ENCODE measurements around the gene MSI2.

The MSI2 gene

GRCh38 chr17:57247261-57247660, 9.1 kb upstream of the MSI2 start:
- DNase-seq = no peak

- DNase-seq = no peak
These were observed 8.4 kb upstream of the MSI2 start for GRCh38 chr17:57247913-57248312.

- DNase-seq = no peak
These were observed 6.8 kb upstream of the MSI2 start for GRCh38 chr17:57249520-57249919.

- DNase-seq = no peak
These were observed 5.0 kb upstream of the MSI2 start for GRCh38 chr17:57251211-57251787.

GRCh38 chr17:57253362-57254065, 2.8 kb upstream of the MSI2 start:
- no peak for DNase-seq

- no peak for DNase-seq
These were observed 1.0 kb upstream of the MSI2 start for GRCh38 chr17:57255182-57255775.

GRCh38 chr17:57256708-57257112, 387 bp downstream of the MSI2 start:
- DNase-seq = no peak

- no peak for DNase-seq
These were observed 1.0 kb downstream of the MSI2 start for GRCh38 chr17:57257195-57257894.

GRCh38 chr17:57257895-57258851, 1.9 kb downstream of the MSI2 start:
- no peak for DNase-seq

GRCh38 chr17:57259306-57259705, 3.0 kb downstream of the MSI2 start:
- no peak for DNase-seq

GRCh38 chr17:57259817-57260216, 3.5 kb downstream of the MSI2 start:
- no peak for DNase-seq

GRCh38 chr17:57260325-57261083, 4.2 kb downstream of the MSI2 start:
- DNase-seq = no peak

GRCh38 chr17:57261084-57261461, 4.8 kb downstream of the MSI2 start:
- DNase-seq = no peak

GRCh38 chr17:57262557-57262956, 6.2 kb downstream of the MSI2 start:
- no peak for DNase-seq

- no peak for DNase-seq
These were observed 7.9 kb downstream of the MSI2 start for GRCh38 chr17:57264250-57264649.

GRCh38 chr17:57264776-57265175, 8.5 kb downstream of the MSI2 start:
- no peak for DNase-seq

GRCh38 chr17:57266902-57267311, 10.6 kb downstream of the MSI2 start:
- DNase-seq = no peak

- DNase-seq = no peak
These were observed 11.9 kb downstream of the MSI2 start for GRCh38 chr17:57268181-57268580.

- no peak for DNase-seq
These were observed 12.7 kb downstream of the MSI2 start for GRCh38 chr17:57269052-57269451.

GRCh38 chr17:57269598-57270255, 13.4 kb downstream of the MSI2 start:
- no peak for DNase-seq

GRCh38 chr17:57270801-57271245, 14.5 kb downstream of the MSI2 start:
- DNase-seq = no peak

Data from amniotic stem cell (primary cell).